IPS-18c (cell line): Measurements from ENCODE around the gene HAND2.

ENCODE experiments used
- H3K4me3 ChIP-seq: 2 replicates; pipeline ENCODE4 v1.7.0; 2013; ENCODE audit warnings: low read depth, mild to moderate bottlenecking, low read length, moderate library complexity; ENCODE audit not compliant: insufficient read depth
- H3K9me3 ChIP-seq: one replicate; pipeline ENCODE4 v1.6.1; 2013; ENCODE audit warnings: mild to moderate bottlenecking, low read length, moderate library complexity; ENCODE audit not compliant: control insufficient read depth, insufficient read depth

HAND2 gene

DNA sequence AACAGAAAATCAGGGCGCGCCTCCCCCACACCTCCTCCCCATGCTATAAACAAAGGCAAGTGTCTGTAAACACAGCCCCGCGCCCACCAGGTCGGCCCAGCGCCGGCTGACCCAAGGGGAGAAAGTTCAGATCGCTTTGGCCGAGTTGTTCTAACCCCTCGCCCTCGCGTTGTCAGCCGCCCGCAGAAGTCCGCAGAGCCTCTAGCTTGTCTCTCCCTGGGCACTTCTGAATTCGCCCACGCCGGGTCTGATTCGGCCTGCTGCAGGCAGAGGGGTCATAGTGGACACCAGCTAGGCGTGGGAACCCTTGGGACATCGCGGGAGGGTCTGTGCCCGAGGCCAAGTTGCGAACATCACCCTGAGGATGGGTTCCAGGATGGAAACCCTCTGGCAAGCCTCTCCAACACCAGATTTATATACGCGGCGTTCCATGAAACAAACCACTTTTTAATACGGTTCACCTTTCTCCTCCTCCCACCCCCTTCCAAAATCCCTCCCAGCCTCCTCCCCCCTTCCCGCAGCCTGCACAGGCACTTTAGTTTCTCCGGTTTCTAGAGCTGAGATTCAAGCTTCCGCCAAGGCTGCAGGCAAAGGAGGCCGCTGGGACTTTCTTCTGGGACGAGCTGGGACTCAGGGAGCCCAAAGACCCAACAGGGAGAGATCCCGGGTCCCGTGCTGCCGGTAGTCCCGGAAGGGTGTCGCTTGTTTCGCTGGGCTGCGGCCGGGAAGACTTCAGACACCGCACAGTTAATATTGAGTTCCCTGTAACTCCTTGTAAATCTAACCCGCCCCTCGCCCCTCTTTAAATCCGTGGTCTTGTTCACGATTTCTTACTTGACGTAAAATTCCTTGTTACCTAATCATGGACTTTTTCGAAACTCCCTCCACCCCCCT is 4.7 kb downstream of the HAND2 start:
- H3K9me3 ChIP-seq: no peaks in the 10 kb centered on the region
- H3K4me3 ChIP-seq: peak overlapping the region; percentile 24; the same call in 1 of the 2 replicates

DNA sequence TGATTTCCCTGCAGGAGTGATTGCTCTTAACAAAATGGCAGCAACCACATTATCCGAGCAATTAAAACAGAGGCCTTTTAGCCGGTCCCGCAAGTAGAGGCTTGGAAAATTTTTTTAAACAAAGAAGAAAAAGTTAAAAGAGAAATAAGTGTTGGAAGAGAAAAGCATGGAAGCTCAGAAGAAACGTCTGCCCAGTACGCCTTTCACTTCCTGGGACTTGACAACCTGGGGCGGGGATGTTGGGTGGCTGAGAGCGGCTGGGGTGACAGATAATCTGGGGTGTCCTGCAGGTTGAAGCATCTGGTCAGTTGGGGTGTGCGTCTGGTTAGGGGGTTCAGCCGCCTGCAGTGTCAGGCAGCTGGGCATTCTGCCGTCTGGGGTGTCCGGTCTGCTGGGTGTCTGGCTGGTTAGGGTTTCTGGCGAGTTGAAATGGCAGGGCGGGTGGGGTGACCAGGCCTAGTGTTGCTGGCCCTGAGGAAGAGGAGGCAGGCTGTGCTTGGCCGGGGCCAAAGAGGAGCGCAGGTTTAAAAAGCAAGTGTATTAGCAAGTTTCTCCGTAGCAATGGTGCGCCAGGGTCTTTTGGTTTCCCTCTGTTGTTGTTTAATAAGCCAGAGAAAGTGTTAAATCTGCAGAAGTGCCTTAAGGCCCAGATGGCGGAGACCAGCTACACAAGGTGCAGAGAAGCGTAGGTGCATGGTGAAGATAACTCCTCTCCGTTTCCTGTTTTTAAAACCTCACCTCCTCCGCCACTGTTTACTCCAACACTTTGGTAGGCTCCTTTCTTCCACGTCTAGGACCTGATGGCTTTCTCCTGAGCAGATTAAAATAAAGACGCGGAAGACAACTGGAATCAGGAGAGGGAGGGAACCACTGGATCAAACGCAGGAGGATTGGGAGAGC is 5.6 kb downstream of the HAND2 start:
- no peaks in the 10 kb centered on the region for H3K9me3 ChIP-seq
- no peak overlapping the region for H3K4me3 ChIP-seq

DNA sequence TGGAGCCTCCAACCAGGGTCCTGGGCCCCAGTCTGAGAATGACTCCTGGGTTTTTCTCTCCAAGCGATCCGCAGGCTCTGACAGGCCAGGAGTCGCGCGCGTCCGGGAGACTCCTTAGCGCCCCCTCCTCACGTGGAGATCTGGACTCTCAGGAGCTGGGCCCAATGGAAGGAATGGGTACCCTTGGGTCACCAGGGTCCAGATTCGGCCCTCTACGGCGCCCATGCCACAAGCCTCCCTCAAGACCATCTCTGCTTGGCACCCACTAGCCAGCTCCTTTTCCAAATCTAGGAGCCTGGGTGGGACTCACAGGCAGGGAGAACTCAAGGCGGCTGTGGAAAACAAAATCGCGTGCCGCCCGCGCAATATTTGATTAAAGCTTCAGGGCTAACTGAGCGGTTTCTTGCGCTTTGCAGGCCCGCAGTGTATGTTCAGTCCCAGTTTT is 7.1 kb downstream of the HAND2 start:
- Histone ChIP-seq H3K9me3 (no peaks in the 10 kb centered on the region), H3K4me3 (peak overlapping the region; percentile 51; the same call in 1 of the 2 replicates)

DNA sequence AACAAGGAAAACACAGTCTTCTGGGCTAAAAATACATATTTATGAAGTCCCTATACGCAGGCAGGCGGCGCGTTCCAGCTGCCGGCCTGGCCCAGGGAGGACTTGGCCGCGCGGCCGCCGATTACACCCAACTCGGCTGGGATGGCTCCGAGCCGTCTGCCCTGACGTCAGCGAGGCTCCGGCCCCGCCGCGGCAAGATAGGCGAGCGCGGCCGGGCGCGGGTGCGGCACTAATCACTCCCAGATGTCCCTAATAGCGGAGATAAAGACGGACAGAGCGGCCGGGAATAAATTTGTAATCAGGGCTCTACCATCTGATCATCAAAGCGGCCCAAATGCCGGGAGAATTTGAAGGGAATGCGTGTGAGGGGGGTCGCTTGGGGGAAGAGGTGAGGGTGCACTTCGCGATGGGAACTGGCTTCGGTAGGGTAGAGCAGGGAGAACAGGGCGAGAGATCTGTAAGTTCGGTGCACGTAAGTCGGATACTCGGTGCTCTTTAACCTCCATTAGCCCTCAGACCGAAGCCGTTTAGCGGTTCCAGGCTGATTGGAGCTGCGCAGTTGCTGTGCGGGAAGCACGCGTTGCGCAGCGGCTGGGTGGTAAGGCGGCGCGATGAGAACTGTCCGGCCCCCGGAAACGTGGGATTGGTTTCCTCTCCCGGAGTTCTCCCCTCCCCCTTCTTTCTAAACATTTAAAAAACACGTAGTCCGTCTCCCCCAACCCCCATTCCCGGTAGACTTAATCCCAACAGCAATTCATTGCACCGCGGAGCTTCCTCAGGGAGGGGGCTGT is 7.7 kb downstream of the HAND2 start:
- H3K4me3 ChIP-seq: peak overlapping the region; percentile 51
- no peaks in the 10 kb centered on the region for H3K9me3 ChIP-seq

DNA sequence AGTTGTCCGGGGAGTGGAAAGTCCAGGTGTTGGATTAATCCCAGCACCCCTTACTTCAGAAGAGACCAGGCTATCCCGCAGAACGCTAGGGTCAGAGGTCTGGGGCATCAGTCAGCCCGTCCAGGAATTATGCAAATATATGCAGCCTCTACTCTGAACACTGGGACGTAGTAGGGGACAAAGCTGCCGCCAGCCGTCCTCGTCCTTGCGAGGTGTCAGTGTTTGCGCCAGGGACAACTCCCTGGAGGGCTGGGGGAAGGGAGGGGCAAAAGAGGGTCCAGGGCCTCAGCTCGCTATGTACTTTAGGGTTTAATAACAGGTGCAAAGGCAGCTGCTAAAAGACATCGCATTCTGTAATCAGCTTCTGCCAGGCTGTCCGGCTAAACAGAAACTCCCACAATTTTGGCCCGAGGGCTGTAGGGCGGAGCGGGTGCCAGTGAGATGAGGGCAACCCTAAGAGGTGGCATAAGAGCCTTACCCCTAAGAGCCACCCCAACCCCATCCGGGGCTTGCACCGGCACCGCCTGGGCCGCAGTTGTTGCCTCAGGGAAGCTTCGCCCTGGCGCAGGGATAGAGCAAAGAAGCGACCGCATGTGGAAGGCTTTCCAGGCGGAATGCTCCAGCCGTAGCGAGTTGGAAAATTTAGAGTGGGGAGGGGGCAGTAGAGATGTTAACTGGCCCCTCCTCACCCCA is 8.4 kb downstream of the HAND2 start:
- Histone ChIP-seq H3K9me3 (no peaks in the 10 kb centered on the region), H3K4me3 (peak overlapping the region; percentile 51; the same call in 1 of the 2 replicates)

DNA sequence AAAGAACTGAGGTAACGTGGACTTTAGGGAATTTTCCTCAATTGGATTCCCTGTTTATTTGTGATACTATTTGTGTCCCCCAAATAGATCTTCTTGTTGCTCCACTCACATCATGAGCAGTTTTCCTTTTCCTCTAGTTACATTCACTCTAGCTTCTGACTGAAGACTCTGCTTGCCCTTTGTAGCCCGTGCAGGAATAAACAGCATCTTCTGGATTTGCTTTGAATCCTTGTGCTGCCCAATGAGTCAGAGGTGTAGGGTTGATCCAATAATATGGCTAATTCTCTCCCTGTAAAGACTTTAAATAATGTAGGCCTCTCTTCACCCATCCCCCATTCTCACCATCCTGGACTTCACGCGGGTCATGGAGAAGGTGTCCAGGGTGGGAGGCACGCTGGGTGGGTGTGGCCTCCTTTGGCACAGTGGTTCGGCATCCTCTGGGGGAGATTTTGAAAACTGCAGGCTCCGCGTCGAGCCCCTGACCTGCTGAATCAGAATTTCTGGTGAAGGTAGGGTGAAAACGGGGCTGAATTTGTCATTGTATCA is 9.0 kb downstream of the HAND2 start:
- Histone ChIP-seq H3K4me3 (no peak overlapping the region), H3K9me3 (no peaks in the 10 kb centered on the region)

DNA sequence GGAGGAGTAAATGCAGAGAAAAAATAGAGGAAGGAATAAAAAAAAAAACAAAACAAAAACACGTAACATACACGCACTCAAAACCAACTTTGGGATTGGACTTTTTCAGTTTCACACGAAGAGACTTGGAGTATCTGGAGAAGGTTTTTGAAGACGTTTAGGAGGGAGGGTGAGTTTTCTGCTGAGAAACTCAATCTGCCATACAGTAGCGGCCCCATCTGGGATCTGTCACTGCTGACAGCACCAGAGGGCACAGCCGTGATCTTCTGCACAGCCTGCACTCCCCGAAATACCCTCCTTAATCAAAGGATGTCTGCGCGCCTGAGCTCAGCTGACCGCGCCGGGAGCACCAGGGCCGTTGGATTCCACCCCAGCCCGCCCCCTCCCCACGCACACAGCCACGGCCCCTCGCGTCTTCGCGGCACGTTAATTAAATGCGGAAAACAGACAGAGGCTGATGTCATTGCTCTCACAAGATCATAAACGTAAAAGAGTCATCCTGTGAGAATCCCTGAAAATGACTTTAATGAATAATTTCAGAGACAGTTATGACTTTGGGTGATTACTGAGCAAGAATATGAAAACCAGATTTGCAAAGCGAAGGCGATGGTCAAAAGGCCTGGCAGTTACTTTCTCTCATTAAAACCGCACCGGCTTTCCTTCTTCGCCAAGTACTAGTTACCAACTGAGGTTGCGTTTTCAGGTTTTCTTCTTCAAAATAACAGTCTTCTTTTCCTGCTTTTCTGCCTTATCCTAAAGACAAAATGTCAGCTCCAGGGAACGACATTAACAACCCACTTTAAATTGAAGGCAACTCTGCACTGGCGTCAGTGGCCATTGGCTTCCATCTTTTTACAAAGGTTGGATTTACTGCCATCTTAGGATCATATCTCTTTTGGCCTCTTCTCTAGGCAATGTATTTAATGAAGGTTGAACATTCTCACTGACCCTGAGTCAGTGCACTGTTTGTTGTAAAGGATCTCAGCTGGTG is 10.6 kb downstream of the HAND2 start:
- Histone ChIP-seq H3K9me3 (no peaks in the 10 kb centered on the region), H3K4me3 (no peak overlapping the region)

DNA sequence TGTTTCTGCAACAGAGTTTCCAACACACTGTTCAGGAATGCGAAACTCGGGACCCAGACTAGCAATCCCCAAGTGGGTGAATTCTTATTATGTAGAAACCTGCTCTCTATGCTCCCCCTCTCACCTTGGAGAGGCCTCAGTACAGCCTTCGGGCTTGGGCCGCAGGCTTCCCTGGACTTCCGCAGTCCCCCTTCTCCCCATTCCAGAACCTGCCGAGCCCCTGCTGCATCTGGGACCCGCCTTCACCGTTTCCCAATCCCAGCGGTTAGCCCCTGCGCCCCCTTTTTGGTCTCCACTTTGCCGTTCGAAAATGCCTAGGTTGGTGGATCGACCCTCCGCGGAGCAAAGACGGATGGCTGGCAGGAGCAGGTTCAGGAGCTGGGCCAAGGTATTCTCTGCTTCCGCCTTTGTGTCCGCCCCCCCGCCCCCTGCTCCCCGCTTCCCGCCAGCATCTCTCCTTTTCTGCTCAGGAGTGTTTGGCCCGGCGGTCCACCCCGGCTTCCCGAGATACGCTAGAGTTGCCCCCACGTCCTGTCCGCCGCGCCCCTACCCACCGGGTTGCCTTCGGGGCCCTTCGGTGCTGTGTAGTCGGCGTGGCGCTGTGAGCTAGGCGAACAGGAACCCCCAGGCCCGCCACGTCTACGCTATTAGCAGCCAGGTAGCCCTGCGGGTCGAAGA is 11.5 kb downstream of the HAND2 start:
- H3K4me3 ChIP-seq: peak overlapping the region; percentile 10
- H3K9me3 ChIP-seq: no peaks in the 10 kb centered on the region

DNA sequence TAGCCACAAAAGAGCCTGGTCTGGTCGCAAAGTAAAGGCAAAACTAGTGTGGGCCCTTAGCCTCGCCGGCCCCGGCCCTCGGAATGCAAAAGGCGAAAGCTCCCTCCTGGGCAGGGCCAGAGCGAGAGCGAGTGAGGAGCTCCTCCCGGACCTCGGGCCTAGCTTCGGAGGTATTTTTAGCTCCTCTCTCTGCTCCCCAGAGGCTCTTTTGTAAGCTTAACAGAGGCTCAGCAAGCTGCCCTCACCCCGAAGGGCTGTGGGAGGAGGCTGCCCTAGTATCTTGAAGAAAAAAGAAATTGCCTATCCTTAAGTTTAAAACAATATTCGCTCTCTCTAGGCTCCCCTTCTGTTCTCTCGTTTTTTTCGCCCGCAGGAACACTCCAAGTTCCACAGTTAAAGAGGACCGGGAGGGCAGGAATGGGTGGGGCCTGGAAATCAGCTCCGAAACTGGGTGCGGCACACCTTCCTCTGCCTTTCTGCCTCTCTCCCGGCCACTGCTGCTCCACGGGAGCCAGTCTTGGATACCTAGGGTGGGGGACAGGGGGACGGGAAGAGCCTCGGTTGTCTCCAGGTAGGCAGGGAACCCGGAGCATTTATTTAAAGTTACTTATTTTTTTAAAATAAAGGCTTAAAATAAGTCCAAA is 12.1 kb downstream of the HAND2 start:
- Histone ChIP-seq H3K4me3 (no peak overlapping the region), H3K9me3 (no peaks in the 10 kb centered on the region)

DNA sequence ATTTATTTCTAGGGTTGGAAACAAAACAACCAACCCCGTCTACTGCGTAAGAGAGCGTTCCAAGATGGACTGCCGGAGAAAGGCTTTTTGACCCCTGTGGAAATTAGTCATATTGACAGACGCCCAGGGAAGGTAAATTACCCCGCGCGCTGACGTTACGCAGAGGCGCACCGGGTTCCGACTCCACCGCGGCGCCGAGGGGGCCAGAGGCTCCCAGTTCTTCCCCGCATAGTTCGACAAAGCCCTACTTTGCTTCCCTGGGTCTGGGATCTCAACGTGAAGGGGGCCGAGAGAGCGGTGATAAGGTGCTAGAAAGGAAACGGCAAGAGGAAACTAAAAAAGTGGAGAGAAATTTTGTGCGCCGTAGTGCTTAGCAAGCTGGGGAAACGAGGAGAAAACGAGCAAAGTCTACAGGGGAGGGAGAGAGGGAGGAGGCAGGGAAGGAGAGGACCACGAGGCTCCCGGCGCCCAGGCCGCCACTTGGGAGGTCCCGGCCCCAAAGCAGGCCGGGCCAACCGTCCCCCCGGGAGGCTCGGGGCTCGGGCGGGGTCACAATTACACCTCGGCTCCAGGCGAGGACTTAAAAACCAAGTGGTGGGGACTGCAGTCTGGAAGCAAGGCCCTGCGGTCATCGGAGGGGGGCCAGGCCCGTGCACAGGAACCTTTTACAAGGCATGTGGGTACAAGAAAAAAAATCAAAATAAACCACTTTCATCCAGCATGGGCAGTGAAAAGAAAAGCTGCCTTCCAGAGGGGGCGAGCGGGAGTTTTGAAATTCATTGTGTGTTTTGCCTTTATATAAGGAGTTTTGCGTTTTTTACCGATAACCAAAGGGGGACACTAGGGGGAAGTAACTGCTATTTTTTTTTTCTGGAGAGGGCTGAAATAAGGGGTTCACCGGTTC is 13.2 kb downstream of the HAND2 start:
- Histone ChIP-seq H3K4me3 (no peak overlapping the region; the same call in 1 of the 2 replicates), H3K9me3 (no peaks in the 10 kb centered on the region)

DNA sequence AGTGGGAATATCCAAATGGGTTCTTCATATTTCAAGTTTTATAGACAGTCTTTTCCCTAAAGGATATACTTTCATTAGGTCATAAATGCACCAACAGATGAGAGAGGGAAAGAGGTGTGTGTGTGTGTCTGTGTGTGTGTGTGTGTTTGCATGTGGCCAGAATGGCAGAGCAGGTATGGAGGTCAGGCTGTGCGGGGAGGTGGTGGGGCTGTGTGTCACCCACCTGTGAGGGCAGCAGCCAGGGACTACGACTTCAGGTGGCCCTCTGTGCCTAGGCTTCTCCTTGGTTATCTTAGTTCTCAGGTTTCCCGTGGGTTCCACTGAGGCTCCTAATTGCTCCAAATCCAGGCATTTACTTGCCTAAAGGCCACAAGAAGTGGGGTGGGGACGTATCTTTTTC is 14.6 kb downstream of the HAND2 start:
- Histone ChIP-seq H3K9me3 (no peaks in the 10 kb centered on the region), H3K4me3 (no peak overlapping the region)

DNA sequence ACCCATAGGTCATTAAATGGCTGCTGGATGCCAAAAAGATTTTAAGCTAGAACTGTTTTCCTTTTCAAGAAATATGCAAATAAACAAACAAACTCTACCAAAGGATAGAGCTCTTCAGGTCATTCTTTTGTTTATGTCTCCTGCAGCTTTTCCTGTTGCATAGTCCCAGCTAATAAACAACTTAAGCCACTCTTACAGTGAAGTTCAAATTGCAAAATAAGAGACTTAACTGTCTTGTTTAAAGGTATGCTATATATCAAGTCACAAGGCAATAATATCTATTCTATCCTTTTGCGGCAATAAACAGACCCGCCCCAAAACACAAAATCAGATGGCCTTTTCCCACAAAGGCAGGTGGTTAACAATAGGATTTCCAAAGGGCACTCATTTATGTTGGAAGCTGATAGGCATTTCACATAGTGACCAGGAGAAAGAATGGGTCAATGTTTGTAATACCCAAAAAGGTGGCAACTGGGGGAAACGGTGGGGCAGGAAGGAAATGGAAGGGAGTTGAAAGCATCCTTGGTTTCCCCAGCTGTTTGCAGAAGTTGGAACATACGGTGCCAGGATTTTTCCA is 15.3 kb downstream of the HAND2 start:
- Histone ChIP-seq H3K4me3 (no peak overlapping the region), H3K9me3 (no peaks in the 10 kb centered on the region)

DNA sequence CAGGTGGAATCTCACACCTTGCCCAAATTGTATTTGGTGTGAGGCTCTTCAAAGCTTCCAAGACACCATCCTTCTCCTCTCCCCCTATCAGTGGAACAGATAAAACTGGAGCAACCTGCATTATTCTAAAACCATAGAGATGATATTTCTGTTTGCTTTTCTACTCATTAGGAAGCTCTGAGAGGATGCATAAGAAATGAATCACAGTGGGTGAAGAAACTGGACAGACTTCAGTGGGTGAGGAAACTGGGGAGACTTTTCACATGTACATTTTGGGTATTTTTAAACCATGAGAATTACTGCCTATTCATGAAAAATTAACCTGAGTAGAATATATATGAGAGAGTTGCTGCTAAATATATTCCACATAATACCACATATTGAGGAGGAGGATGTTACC is 16.4 kb downstream of the HAND2 start:
- no peaks in the 10 kb centered on the region for H3K9me3 ChIP-seq
- H3K4me3 ChIP-seq: no peak overlapping the region
